Stimulated activated CD4-positive, alpha-beta T cell treated with anti-CD3 and anti-CD28 coated beads, Interleukin-12 subunit alpha, Interleukin-12 subunit beta, amount 100 ng/mL, for 48 hours (primary cell): ENCODE measurements around the gene S100PBP.
"Not testable (repeated sequence)": the region's sequence is repeated elsewhere in the genome, so short reads cannot be mapped to it uniquely, and the experiment has no call there.

Source experiments
- DNase-seq, 3 donors: peaks; one replicate each; pipeline ENCODE4 v3.0.0-alpha.2; 2020; ENCODE audit warnings: low read depth in 2 of 3, low spot score in 1 of 3

Gene S100PBP

GRCh38 chr1:32784817-32785216, 32.6 kb upstream of the S100PBP start:
- DNase-seq, result no peak

- DNase-seq, result no peak
These were observed 30.6 kb upstream of the S100PBP start for GRCh38 chr1:32786856-32787255.

GRCh38 chr1:32789356-32789755, 28.1 kb upstream of the S100PBP start:
- not testable (repeated sequence) for DNase-seq

GRCh38 chr1:32791881-32792280, 25.6 kb upstream of the S100PBP start:
- no peak for DNase-seq

- DNase-seq, result not testable (repeated sequence)
These were observed 21.7 kb upstream of the S100PBP start for GRCh38 chr1:32795763-32796162.

- DNase-seq, result no peak
These were observed 20.0 kb upstream of the S100PBP start for GRCh38 chr1:32797456-32797855.

GRCh38 chr1:32798191-32798590, 19.3 kb upstream of the S100PBP start:
- DNase-seq, result no peak

GRCh38 chr1:32798679-32799416, 18.6 kb upstream of the S100PBP start:
- DNase-seq, result peak in 1 of 3 donors; percentile 34

- DNase-seq, result peak in 1 of 3 donors; percentile 15
These were observed 16.2 kb upstream of the S100PBP start for GRCh38 chr1:32801096-32801715.

GRCh38 chr1:32804460-32804859, 13.0 kb upstream of the S100PBP start:
- not testable (repeated sequence) for DNase-seq

GRCh38 chr1:32806290-32806689, 11.2 kb upstream of the S100PBP start:
- no peak for DNase-seq

GRCh38 chr1:32806910-32807523, 10.4 kb upstream of the S100PBP start:
- no peak for DNase-seq

GRCh38 chr1:32808580-32808979, 8.9 kb upstream of the S100PBP start:
- no peak for DNase-seq

- DNase-seq, result no peak
These were observed 7.1 kb upstream of the S100PBP start for GRCh38 chr1:32810358-32810757.

GRCh38 chr1:32811265-32811664, 6.2 kb upstream of the S100PBP start:
- no peak for DNase-seq

- no peak for DNase-seq
These were observed 5.5 kb upstream of the S100PBP start for GRCh38 chr1:32811917-32812316.

- no peak for DNase-seq
These were observed 3.3 kb upstream of the S100PBP start for GRCh38 chr1:32813941-32814739.

- peak in 1 of 3 donors; percentile 11 for DNase-seq
These were observed 736 bp upstream of the S100PBP start for GRCh38 chr1:32816676-32817158.

- peak in 2 of 3 donors; percentile 8 to 21 for DNase-seq
These were observed 648 bp downstream of the S100PBP start for GRCh38 chr1:32817815-32818786.
